HL-60 (cell line): ENCODE results near the gene ANKH.

Experiments
- POLR2AphosphoS5 ChIP-seq: IDR thresholded peaks from 2 replicates; pipeline ENCODE4 v1.6.1; 2012; ENCODE audit warnings: low read depth
- REST ChIP-seq: IDR thresholded peaks from 2 replicates; pipeline ENCODE4 v1.6.1; 2012; ENCODE audit warnings: low read depth; ENCODE audit not compliant: insufficient replicate concordance
- SPI1 ChIP-seq: IDR thresholded peaks from 2 replicates; pipeline ENCODE4 v1.6.1; 2012; ENCODE audit warnings: low read depth, mild to moderate bottlenecking, borderline replicate concordance
- TF ChIP-seq, protein P1 (sequence below): IDR thresholded peaks from one replicate; pipeline ENCODE4 v1.5.1; 2011; ENCODE audit warnings: low read length, control low read depth, inconsistent platforms; ENCODE audit not compliant: insufficient read depth

- TF ChIP-seq, protein P1, sequence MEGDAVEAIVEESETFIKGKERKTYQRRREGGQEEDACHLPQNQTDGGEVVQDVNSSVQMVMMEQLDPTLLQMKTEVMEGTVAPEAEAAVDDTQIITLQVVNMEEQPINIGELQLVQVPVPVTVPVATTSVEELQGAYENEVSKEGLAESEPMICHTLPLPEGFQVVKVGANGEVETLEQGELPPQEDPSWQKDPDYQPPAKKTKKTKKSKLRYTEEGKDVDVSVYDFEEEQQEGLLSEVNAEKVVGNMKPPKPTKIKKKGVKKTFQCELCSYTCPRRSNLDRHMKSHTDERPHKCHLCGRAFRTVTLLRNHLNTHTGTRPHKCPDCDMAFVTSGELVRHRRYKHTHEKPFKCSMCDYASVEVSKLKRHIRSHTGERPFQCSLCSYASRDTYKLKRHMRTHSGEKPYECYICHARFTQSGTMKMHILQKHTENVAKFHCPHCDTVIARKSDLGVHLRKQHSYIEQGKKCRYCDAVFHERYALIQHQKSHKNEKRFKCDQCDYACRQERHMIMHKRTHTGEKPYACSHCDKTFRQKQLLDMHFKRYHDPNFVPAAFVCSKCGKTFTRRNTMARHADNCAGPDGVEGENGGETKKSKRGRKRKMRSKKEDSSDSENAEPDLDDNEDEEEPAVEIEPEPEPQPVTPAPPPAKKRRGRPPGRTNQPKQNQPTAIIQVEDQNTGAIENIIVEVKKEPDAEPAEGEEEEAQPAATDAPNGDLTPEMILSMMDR, result no peak
- TF ChIP-seq POLR2AphosphoS5 (no peak), REST (no peak), SPI1 (no peak)
Measured at GRCh38 chr5:14894748-14895147, 23.2 kb upstream of the ANKH start.
